OCI-LY7 (cell line): ENCODE measurements around the gene TAF11L12. TPM values are rescaled to one million over a fixed set of nuclear protein-coding genes. Genes with fewer than 3 reads are reported as not detected.
"Not testable (repeated sequence)": the region's sequence is repeated elsewhere in the genome, so short reads cannot be mapped to it uniquely, and the experiment has no call there.

Experiments
- BruUV-seq: library from RNA; stranded (reverse); fragments of 400-500 nt; replicated peaks from 2 replicates; lab custom pipeline; 2021; lab: Mats Ljungman, UMichigan
- CTCF ChIA-PET: fragments of 300-600 bp; sonication (Branson Sonifier 250); formaldehyde crosslinking; loops from one replicate; lab custom pipeline; 2022; ENCODE audit warnings: antibody characterized with exemption; ENCODE audit not compliant: unreplicated experiment; lab: Charles Lee
- POLR2A ChIA-PET: fragments of 300-600 bp; sonication (Branson Sonifier 250); formaldehyde crosslinking; loops from one replicate; lab custom pipeline; 2022; ENCODE audit warnings: antibody characterized with exemption; lab: Charles Lee
- DNase-seq: peaks from one replicate; pipeline ENCODE4 v3.0.0-alpha.2; 2015; ENCODE audit warnings: low spot score
- H2AFZ ChIP-seq: fragments of 200-600 bp; sonication (generic), shearing (Covaris generic); 2 replicates; pipeline ENCODE4 v1.6.1; 2014; ENCODE audit warnings: mild to moderate bottlenecking, antibody characterized with exemption, low read length, moderate library complexity
- H3K27ac ChIP-seq: fragments of 200-600 bp; sonication (generic); 2 replicates; pipeline ENCODE4 v1.5.1; 2014; ENCODE audit warnings: mixed run types, low read depth, mild to moderate bottlenecking, moderate library complexity, low read length, inconsistent platforms; ENCODE audit not compliant: poor library complexity, severe bottlenecking
- H3K36me3 ChIP-seq: fragments of 200-600 bp; sonication (generic); 2 replicates; pipeline ENCODE4 v1.6.1; 2014; ENCODE audit warnings: mild to moderate bottlenecking, antibody characterized with exemption, low read length, moderate library complexity, mixed read lengths; ENCODE audit not compliant: insufficient read depth
- H3K4me1 ChIP-seq: fragments of 200-600 bp; sonication (generic); 2 replicates; pipeline ENCODE4 v1.5.1; 2014; ENCODE audit warnings: mild to moderate bottlenecking, low read length; ENCODE audit not compliant: insufficient read depth, poor library complexity, severe bottlenecking
- H3K4me2 ChIP-seq: fragments of 200-600 bp; sonication (generic); 2 replicates; pipeline ENCODE4 v1.6.1; 2014; ENCODE audit warnings: mild to moderate bottlenecking, low read length
- H3K4me3 ChIP-seq: fragments of 200-600 bp; sonication (generic); 2 replicates; pipeline ENCODE4 v1.5.1; 2014; ENCODE audit warnings: mild to moderate bottlenecking, low read depth, low read length; ENCODE audit not compliant: poor library complexity, severe bottlenecking
- H3K79me2 ChIP-seq: fragments of 200-600 bp; sonication (generic); 2 replicates; pipeline ENCODE4 v1.6.1; 2016; ENCODE audit warnings: low read depth, mild to moderate bottlenecking, low read length, moderate library complexity, mixed read lengths; ENCODE audit not compliant: insufficient read depth
- H3K9me2 ChIP-seq: fragments of 200-600 bp; sonication (generic); 2 replicates; pipeline ENCODE4 v1.6.1; 2016; ENCODE audit warnings: mild to moderate bottlenecking, low read length, mixed read lengths; ENCODE audit not compliant: insufficient read depth
- H3K9me3 ChIP-seq: fragments of 200-600 bp; sonication (generic); 2 replicates; pipeline ENCODE4 v1.6.1; 2014; ENCODE audit warnings: mild to moderate bottlenecking, mixed run types, low read length, mixed read lengths
- H4K20me1 ChIP-seq: fragments of 200-600 bp; sonication (generic); 2 replicates; pipeline ENCODE4 v1.6.1; 2014; ENCODE audit warnings: mild to moderate bottlenecking, antibody characterized with exemption, low read length, moderate library complexity, mixed read lengths; ENCODE audit not compliant: insufficient read depth
- CTCF ChIP-seq: fragments of 200-600 bp; sonication (generic); conservative IDR thresholded peaks from 2 replicates; pipeline ENCODE4 v1.5.1; 2014; ENCODE audit warnings: mild to moderate bottlenecking, antibody characterized with exemption, low read length, moderate library complexity, mixed read lengths
- EZH2phosphoT487 ChIP-seq: fragments of 200-600 bp; sonication (generic); IDR thresholded peaks from 2 replicates; pipeline ENCODE4 v1.6.1; 2018; ENCODE audit warnings: low read depth, borderline replicate concordance, mild to moderate bottlenecking, mixed run types, antibody characterized with exemption, low read length, moderate library complexity, mixed read lengths
- intact Hi-C: fragments of 100-400 bp; cut with micrococcal nuclease; formaldehyde crosslinking; loops from one replicate; pipeline ENCODE4 v1.10.0; 2022; ENCODE audit not compliant: unreplicated experiment
- total RNA-seq, 2 experiments: library from RNA; depleted of rRNA in 1 of 2; stranded (reverse); fragments of >200 nt in 1 of 2; shearing (Covaris generic) in 1 of 2; gene quantifications; 2 replicates each; pipeline ENCODE4 v1.2.3, GENCODE V29; 2014 to 2022

TAF11L12 gene
- total RNA-seq, 2 experiments from 2014 or later, result not detected

GRCh38 chr5:17619354-17619753 lies 9.2 kb downstream of the TAF11L12 start:
- Histone ChIP-seq H3K4me2 (no peak overlapping the region), H2AFZ (no peak overlapping the region), H3K9me3 (no peaks in the 10 kb centered on the region), H4K20me1 (no peaks in the 10 kb centered on the region), H3K9me2 (no peaks in the 10 kb centered on the region), H3K4me3 (no peak overlapping the region), H3K27ac (no peak overlapping the region), H3K4me1 (no peaks in the 10 kb centered on the region), H3K36me3 (no peaks in the 10 kb centered on the region), H3K79me2 (no peaks in the 10 kb centered on the region)
- intact Hi-C loops, result no loop called here
- ChIA-PET CTCF (no interaction called here), POLR2A (no interaction called here)
- no peak for DNase-seq
- BruUV-seq, result no TSS peak
- TF ChIP-seq EZH2phosphoT487 (no peak), CTCF (no peak)

GRCh38 chr5:17620627-17621026 lies 10.4 kb downstream of the TAF11L12 start:
- Histone ChIP-seq H3K4me1 (no peaks in the 10 kb centered on the region), H3K79me2 (no peaks in the 10 kb centered on the region), H3K9me2 (no peaks in the 10 kb centered on the region), H3K4me2 (no peak overlapping the region), H3K9me3 (no peaks in the 10 kb centered on the region), H3K4me3 (no peak overlapping the region), H3K27ac (no peak overlapping the region), H4K20me1 (no peaks in the 10 kb centered on the region), H3K36me3 (no peaks in the 10 kb centered on the region), H2AFZ (no peak overlapping the region)
- ChIA-PET CTCF (no interaction called here), POLR2A (no interaction called here)
- no TSS peak for BruUV-seq
- intact Hi-C loops, result no loop called here
- no peak for DNase-seq
- peak; percentile 66 for TF ChIP-seq CTCF
- no peak for TF ChIP-seq EZH2phosphoT487

- TF ChIP-seq CTCF (no peak), EZH2phosphoT487 (no peak)
- DNase-seq, result no peak
- H3K36me3 ChIP-seq, result no peaks in the 10 kb centered on the region
- H4K20me1 ChIP-seq, result no peaks in the 10 kb centered on the region
- intact Hi-C loops, result no loop called here
- POLR2A ChIA-PET, result no interaction called here
- no TSS peak for BruUV-seq
- H3K4me3 ChIP-seq, result no peak overlapping the region
- no peaks in the 10 kb centered on the region for H3K4me1 ChIP-seq
- no peak overlapping the region for H3K27ac ChIP-seq
- no peaks in the 10 kb centered on the region for H3K79me2 ChIP-seq
- CTCF ChIA-PET, result no interaction called here
- no peak overlapping the region for H2AFZ ChIP-seq
- H3K9me3 ChIP-seq, result no peaks in the 10 kb centered on the region
- no peaks in the 10 kb centered on the region for H3K9me2 ChIP-seq
- H3K4me2 ChIP-seq, result no peak overlapping the region
Measured at GRCh38 chr5:17625686-17626085, 15.5 kb downstream of the TAF11L12 start.

- H3K36me3 ChIP-seq, H3K4me3 ChIP-seq, intact Hi-C loops, H4K20me1 ChIP-seq, DNase-seq, POLR2A ChIA-PET, H3K4me2 ChIP-seq, CTCF ChIA-PET, H3K9me3 ChIP-seq, BruUV-seq, H3K9me2 ChIP-seq, H3K79me2 ChIP-seq, H3K4me1 ChIP-seq, H2AFZ ChIP-seq, H3K27ac ChIP-seq: not testable (repeated sequence)
Measured at GRCh38 chr5:17631788-17632187, 21.6 kb downstream of the TAF11L12 start, which contains the start of gene TAF11L13. Gene TAF11L13 (plus strand): TSS chr5:17632088.
